Type B pancreatic cell (in vitro differentiated cells): ENCODE results near the gene PLEKHA6. TPM values are rescaled to one million over a fixed set of nuclear protein-coding genes. Genes with fewer than 3 reads are reported as not detected.
A peak's percentile ranks its signal among the peaks of the same experiment; 100 is the strongest.

Experiments
- DNase-seq: peaks from one replicate; pipeline ENCODE4 v3.0.0; 2021; ENCODE audit warnings: mixed read lengths; ENCODE audit not compliant: unreplicated experiment; ENCODE audit errors: extremely low spot score
- H3K27ac Mint-ChIP-seq: 2 replicates; pipeline ENCODE4 v1.8.0; 2021; ENCODE audit warnings: mild to moderate bottlenecking, mixed read lengths
- H3K27me3 Mint-ChIP-seq: 2 replicates; pipeline ENCODE4 v1.8.0; 2021; ENCODE audit warnings: mixed read lengths
- H3K36me3 Mint-ChIP-seq: 2 replicates; pipeline ENCODE4 v1.8.0; 2021; ENCODE audit warnings: mixed read lengths
- H3K4me1 Mint-ChIP-seq: one replicate; pipeline ENCODE4 v1.8.0; 2021; ENCODE audit warnings: mixed read lengths; ENCODE audit not compliant: unreplicated experiment
- H3K4me3 Mint-ChIP-seq: 2 replicates; pipeline ENCODE4 v1.8.0; 2021; ENCODE audit warnings: mild to moderate bottlenecking, mixed read lengths
- H3K9me3 Mint-ChIP-seq: 2 replicates; pipeline ENCODE4 v1.8.0; 2021; ENCODE audit warnings: mixed read lengths
- CTCF ChIP-seq: fragments of 200-600 bp; sonication (generic); conservative IDR thresholded peaks from 2 replicates; pipeline ENCODE4 v1.5.0; 2021; ENCODE audit warnings: antibody characterized with exemption, mild to moderate bottlenecking
- total RNA-seq: library from RNA; stranded (reverse); gene quantifications from 2 replicates; pipeline ENCODE4 v1.2.1, GENCODE V29; 2021; ENCODE audit warnings: low replicate concordance

Gene PLEKHA6
- total RNA-seq, 1 donor from 2014 or later, result 37.8 TPM

GRCh38 chr1:204318324-204318723 is 41.4 kb downstream of the PLEKHA6 start:
- no peak for DNase-seq
- H3K27me3 Mint-ChIP-seq, result no peaks in the 10 kb centered on the region
- H3K27ac Mint-ChIP-seq, result peak overlapping the region; percentile 97
- H3K4me3 Mint-ChIP-seq, result no peak overlapping the region
- no peaks in the 10 kb centered on the region for H3K9me3 Mint-ChIP-seq
- peaks cover 74% of the 10 kb centered on the region for H3K4me1 Mint-ChIP-seq
- H3K36me3 Mint-ChIP-seq, result no peaks in the 10 kb centered on the region
- TF ChIP-seq CTCF, result no peak

- H3K27ac Mint-ChIP-seq, result peak overlapping the region; percentile 41
- DNase-seq, result no peak
- H3K9me3 Mint-ChIP-seq, result no peaks in the 10 kb centered on the region
- no peak overlapping the region for H3K4me3 Mint-ChIP-seq
- H3K4me1 Mint-ChIP-seq, result peaks cover 65% of the 10 kb centered on the region
- no peaks in the 10 kb centered on the region for H3K36me3 Mint-ChIP-seq
- no peaks in the 10 kb centered on the region for H3K27me3 Mint-ChIP-seq
- TF ChIP-seq CTCF, result no peak
Observed at GRCh38 chr1:204317170-204317569, 42.6 kb downstream of the PLEKHA6 start.

GRCh38 chr1:204316164-204316563 is 43.6 kb downstream of the PLEKHA6 start:
- DNase-seq, result no peak
- no peaks in the 10 kb centered on the region for H3K36me3 Mint-ChIP-seq
- H3K4me3 Mint-ChIP-seq, result no peak overlapping the region
- H3K27me3 Mint-ChIP-seq, result no peaks in the 10 kb centered on the region
- H3K27ac Mint-ChIP-seq, result peak overlapping the region; percentile 95
- H3K4me1 Mint-ChIP-seq, result peaks cover 55% of the 10 kb centered on the region
- TF ChIP-seq CTCF, result no peak
- H3K9me3 Mint-ChIP-seq, result no peaks in the 10 kb centered on the region

- peaks cover 3% of the 10 kb centered on the region for H3K36me3 Mint-ChIP-seq
- DNase-seq, result no peak
- TF ChIP-seq CTCF, result no peak
- H3K9me3 Mint-ChIP-seq, result no peaks in the 10 kb centered on the region
- H3K27ac Mint-ChIP-seq, result peak overlapping the region; percentile 95
- H3K4me3 Mint-ChIP-seq, result peak overlapping the region; percentile 75
- H3K27me3 Mint-ChIP-seq, result no peaks in the 10 kb centered on the region
- peaks cover 57% of the 10 kb centered on the region for H3K4me1 Mint-ChIP-seq
Observed at GRCh38 chr1:204314893-204315658, 44.7 kb downstream of the PLEKHA6 start.

- peaks cover 55% of the 10 kb centered on the region for H3K4me1 Mint-ChIP-seq
Observed at GRCh38 chr1:204314171-204314892, 45.4 kb downstream of the PLEKHA6 start.

More at GRCh38 chr1:204314171-204314892, 45.4 kb downstream of the PLEKHA6 start:
- H3K4me3 Mint-ChIP-seq, result peak overlapping the region; percentile 75
- no peak for TF ChIP-seq CTCF
- peaks cover 3% of the 10 kb centered on the region for H3K36me3 Mint-ChIP-seq
- no peaks in the 10 kb centered on the region for H3K27me3 Mint-ChIP-seq
- DNase-seq, result no peak
- H3K9me3 Mint-ChIP-seq, result no peaks in the 10 kb centered on the region
- peak overlapping the region; percentile 95 for H3K27ac Mint-ChIP-seq
